ENCODE measurements around the gene TMEM245. TPM values are rescaled to one million over a fixed set of nuclear protein-coding genes. Genes with fewer than 3 reads are reported as not detected.

Gene TMEM245
- polyA plus RNA-seq, 2 of the 4 experiments (the other 2 are of a cell fraction), result 44.9 to 88.9 TPM

DNA sequence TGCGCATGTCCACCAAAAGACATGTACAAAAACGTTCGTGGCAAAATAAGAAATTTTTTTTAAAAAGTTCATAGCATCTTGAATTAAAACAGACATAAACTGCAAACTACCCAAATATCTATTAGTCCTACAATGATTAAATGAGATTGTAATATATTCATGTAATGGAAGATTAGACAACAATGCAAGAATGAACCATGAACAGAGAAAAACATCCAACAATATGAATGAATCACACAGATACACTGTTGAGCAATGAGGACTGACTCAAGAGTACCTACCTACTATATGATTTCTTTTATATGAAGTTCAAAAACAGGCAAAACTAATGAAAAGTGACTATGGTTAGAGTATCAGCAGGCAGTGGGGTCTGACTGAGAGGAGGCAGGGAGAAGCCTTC is 88.5 kb downstream of the TMEM245 start:
- H3K4me1 ChIP-seq, result peaks cover 42% of the 10 kb centered on the region
- TF ChIP-seq BHLHE40 (IDR thresholded peaks at IDR 0.05; ENCODE audit: low read depth, low read length) (no peak), FOSL2 (IDR thresholded peaks at IDR 0.05) (no peak), FOSL2 (CRISPR knock-in tag; IDR thresholded peaks at IDR 0.05) (0 out of 2 replicates have a peak, but pooled peaks have one; percentile 8), FOSB (CRISPR knock-in tag; IDR thresholded peaks at IDR 0.05) (no peak), SREBF2 (IDR thresholded peaks at IDR 0.05) (no peak), NPAS2 (CRISPR knock-in tag; IDR thresholded peaks at IDR 0.05; ENCODE audit: borderline replicate concordance) (no peak), CEBPB (IDR thresholded peaks at IDR 0.05) (peak in 1 of 2 experiments; percentile 27; a peak in 2 of 4 replicates), ZC3H11A (IDR thresholded peaks at IDR 0.05) (no peak)
- TF ChIP-seq, protein P1, sequence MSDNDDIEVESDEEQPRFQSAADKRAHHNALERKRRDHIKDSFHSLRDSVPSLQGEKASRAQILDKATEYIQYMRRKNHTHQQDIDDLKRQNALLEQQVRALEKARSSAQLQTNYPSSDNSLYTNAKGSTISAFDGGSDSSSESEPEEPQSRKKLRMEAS (IDR thresholded peaks at IDR 0.05), result no peak
- TF ChIP-seq, protein P2, sequence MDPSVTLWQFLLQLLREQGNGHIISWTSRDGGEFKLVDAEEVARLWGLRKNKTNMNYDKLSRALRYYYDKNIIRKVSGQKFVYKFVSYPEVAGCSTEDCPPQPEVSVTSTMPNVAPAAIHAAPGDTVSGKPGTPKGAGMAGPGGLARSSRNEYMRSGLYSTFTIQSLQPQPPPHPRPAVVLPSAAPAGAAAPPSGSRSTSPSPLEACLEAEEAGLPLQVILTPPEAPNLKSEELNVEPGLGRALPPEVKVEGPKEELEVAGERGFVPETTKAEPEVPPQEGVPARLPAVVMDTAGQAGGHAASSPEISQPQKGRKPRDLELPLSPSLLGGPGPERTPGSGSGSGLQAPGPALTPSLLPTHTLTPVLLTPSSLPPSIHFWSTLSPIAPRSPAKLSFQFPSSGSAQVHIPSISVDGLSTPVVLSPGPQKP (IDR thresholded peaks at IDR 0.05; ENCODE audit: low read depth, low read length), result no peak
- DNase-seq (ENCODE audit: low read depth in 1 of 2, low spot score in 1 of 2) (no peak), FAIRE-seq (no peak), ATAC-seq (no peak)
- no peak overlapping the region for H3K4me2 ChIP-seq
- ChIA-PET POLR2A (no interaction called here), CTCF (no interaction called here)
- no peaks in the 10 kb centered on the region for H3K9me3 ChIP-seq
- WGBS (ENCODE audit: missing lambda C conversion rate), result 95% methylated on average over 3 of the region's 3 CpGs
- H3K4me3 ChIP-seq, result no peak overlapping the region
- H3K27ac ChIP-seq, result no peak overlapping the region

DNA sequence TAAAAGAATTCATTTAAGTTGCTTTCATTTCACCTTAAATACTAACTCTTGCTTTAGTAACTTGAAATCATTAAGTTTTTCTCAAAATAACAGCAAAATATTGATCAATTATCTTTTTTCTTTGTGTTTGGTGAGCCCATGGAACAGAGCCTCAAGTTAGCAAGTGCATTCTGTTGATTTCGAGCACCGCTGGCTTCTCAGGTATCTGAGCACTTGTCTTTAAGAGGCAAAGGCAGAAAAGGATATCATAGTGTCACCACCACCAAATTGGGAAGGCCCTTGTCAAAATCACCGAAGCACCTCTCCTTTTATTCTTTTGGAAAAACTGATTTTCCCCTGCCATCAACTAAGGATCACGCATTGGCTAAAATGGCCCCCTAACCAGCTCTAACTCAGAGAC is 89.3 kb downstream of the TMEM245 start:
- H3K4me2 ChIP-seq, result no peak overlapping the region
- ChIA-PET POLR2A (no interaction called here), CTCF (interaction anchor here (1.0 kb wide), 1 partner anchor 13 kb away, joined by 3 read pairs; no protein-coding TSS in a partner anchor)
- H3K27ac ChIP-seq, result no peak overlapping the region
- no peak for DNase-seq (ENCODE audit: low read depth in 1 of 2, low spot score in 1 of 2)
- no peaks in the 10 kb centered on the region for H3K9me3 ChIP-seq
- TF ChIP-seq ESRRA (IDR thresholded peaks at IDR 0.05; ENCODE audit: borderline replicate concordance, low read length) (no peak), POLR2AphosphoS2 (conservative IDR thresholded peaks at IDR 0.05; ENCODE audit: low read length) (no peak), EHF (CRISPR knock-in tag; IDR thresholded peaks at IDR 0.05) (no peak), RAD21 (conservative IDR thresholded peaks at IDR 0.05 in 1 of 2, IDR thresholded peaks at IDR 0.05 in 1 of 2) (no peak), SMC3 (IDR thresholded peaks at IDR 0.05) (no peak), FOXS1 (CRISPR knock-in tag; IDR thresholded peaks at IDR 0.05) (no peak), POLR2A (IDR thresholded peaks at IDR 0.05; ENCODE audit: low read length) (no peak)
- TF ChIP-seq, protein P1 (IDR thresholded peaks at IDR 0.05), result no peak
- ATAC-seq, result no peak
- 96% methylated on average over 4 of the region's 4 CpGs for WGBS (ENCODE audit: missing lambda C conversion rate)
- no peak for FAIRE-seq
- H3K4me3 ChIP-seq, result no peak overlapping the region
- peaks cover 35% of the 10 kb centered on the region for H3K4me1 ChIP-seq

DNA sequence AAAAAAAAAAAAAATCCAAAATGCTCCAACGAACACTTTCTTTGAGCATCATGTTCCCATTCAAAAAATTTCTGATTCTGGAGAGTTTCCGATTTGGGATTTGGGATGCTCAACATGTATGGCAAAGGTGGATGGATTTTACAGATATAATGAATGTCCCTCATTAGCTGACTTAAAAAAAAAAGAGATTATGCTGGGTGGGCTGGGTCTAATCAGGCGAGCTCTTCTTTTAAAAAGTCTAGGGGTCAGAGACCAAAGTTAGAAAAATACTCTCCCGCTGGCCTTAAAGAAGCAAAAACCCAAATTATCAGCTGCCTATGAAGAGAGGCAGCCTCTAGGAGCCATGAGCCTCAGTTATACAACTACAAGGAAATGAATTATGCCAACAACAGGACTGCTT is 91.3 kb downstream of the TMEM245 start:
- Histone ChIP-seq H3K4me2 (no peak overlapping the region), H3K4me1 (peaks cover 25% of the 10 kb centered on the region), H3K9me3 (no peaks in the 10 kb centered on the region), H3K27ac (no peak overlapping the region), H3K4me3 (no peak overlapping the region)
- ChIA-PET POLR2A (no interaction called here), CTCF (interaction anchor here (0.6 to 0.9 kb wide), 2 partner anchors 155 to 1257 kb away, joined by 3 to 4 read pairs; no protein-coding TSS in a partner anchor)
- WGBS (ENCODE audit: missing lambda C conversion rate), result 92% methylated on average over 4 of the region's 4 CpGs
- no peak for ATAC-seq
- no peak for FAIRE-seq
- DNase-seq (ENCODE audit: low read depth in 1 of 2, low spot score in 1 of 2), result no peak
- TF ChIP-seq MAZ (IDR thresholded peaks at IDR 0.05; ENCODE audit: borderline replicate concordance, low read depth, low read length), result no peak
- no peak for TF ChIP-seq CHD4 (IDR thresholded peaks at IDR 0.05; ENCODE audit: borderline replicate concordance)

DNA sequence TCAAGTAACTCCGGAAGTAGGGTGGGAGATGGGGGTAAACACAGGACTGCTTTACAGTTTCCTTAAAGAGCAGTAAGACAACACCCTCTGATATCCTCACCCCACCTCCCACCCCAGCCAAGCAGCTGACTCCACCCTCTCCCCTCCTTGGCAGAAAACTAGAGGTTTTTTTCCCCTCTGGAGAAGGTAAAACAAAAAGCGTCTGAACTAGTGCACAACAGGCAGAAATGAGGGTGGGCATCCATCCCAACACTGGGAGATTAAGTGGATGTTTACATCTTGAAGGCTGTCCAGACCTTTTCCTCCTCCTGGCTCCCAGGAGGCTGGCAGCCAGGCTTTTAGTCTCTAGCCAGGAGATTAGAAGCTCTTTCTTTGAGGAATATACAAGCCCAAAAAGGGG is 92.6 kb downstream of the TMEM245 start:
- Histone ChIP-seq H3K4me2 (no peak overlapping the region), H3K27ac (no peak overlapping the region), H3K4me3 (no peak overlapping the region), H3K9me3 (no peaks in the 10 kb centered on the region), H3K4me1 (peaks cover 33% of the 10 kb centered on the region)
- ChIA-PET CTCF (no interaction called here), POLR2A (no interaction called here)
- WGBS (ENCODE audit: missing lambda C conversion rate), result 87% methylated on average over 2 of the region's 2 CpGs
- FAIRE-seq (no peak), DNase-seq (ENCODE audit: low read depth in 1 of 2, low spot score in 1 of 2) (no peak), ATAC-seq (no peak)
- TF ChIP-seq POLR2AphosphoS2 (conservative IDR thresholded peaks at IDR 0.05; ENCODE audit: low read length), result no peak
